HepG2 (cell line): ENCODE results near the gene PDZD7. TPM values are rescaled to one million over a fixed set of nuclear protein-coding genes. Genes with fewer than 3 reads are reported as not detected.
A peak's percentile ranks its signal among the peaks of the same experiment; 100 is the strongest.

Experiments
- ATRX ChIP-seq: sonication (generic); formaldehyde crosslinking; IDR thresholded peaks from 2 replicates; pipeline ENCODE4 v1.4.0; 2020; ENCODE audit warnings: missing genetic modification reagents, borderline replicate concordance
- ELF3 ChIP-seq: IDR thresholded peaks from 2 replicates; pipeline ENCODE4 v1.6.1; 2016; ENCODE audit warnings: missing genetic modification reagents, missing compliant biosample characterization
- HDAC1 ChIP-seq: sonication (generic); formaldehyde crosslinking; IDR thresholded peaks from 2 replicates; pipeline ENCODE4 v1.5.1; 2020; ENCODE audit warnings: mild to moderate bottlenecking, missing genetic modification reagents
- HDAC2 ChIP-seq: sonication (generic); formaldehyde crosslinking; IDR thresholded peaks from 2 replicates; pipeline ENCODE4 v1.4.0; 2020; ENCODE audit warnings: missing genetic modification reagents
- LCORL ChIP-seq, 2 experiments: fragments of 450-650 bp in 1 of 2; sonication (generic) in 1 of 2; formaldehyde crosslinking in 1 of 2; IDR thresholded peaks; 2 replicates each; pipeline versions ENCODE4 v1.5.0 to v1.6.1; 2017 to 2020; ENCODE audit warnings: antibody characterized with exemption in 1 of 2, missing genetic modification reagents in 1 of 2
- PAWR ChIP-seq: sonication (generic); formaldehyde crosslinking; IDR thresholded peaks from 2 replicates; pipeline ENCODE4 v1.4.0; 2020; ENCODE audit warnings: missing genetic modification reagents, mild to moderate bottlenecking, borderline replicate concordance
- RCOR2 ChIP-seq: IDR thresholded peaks from 2 replicates; pipeline ENCODE4 v1.6.1; 2016; ENCODE audit warnings: missing biosample characterization, missing genetic modification reagents
- RXRA ChIP-seq: sonication (generic); formaldehyde crosslinking; IDR thresholded peaks from 2 replicates; pipeline ENCODE4 v1.5.1; 2020; ENCODE audit warnings: missing genetic modification reagents
- SMC3 ChIP-seq: IDR thresholded peaks from 2 replicates; pipeline ENCODE4 v1.6.1; 2011; ENCODE audit warnings: low read length, improper control_type of control experiment
- TBX2 ChIP-seq: sonication (generic); formaldehyde crosslinking; IDR thresholded peaks from 2 replicates; pipeline ENCODE4 v1.5.0; 2020; ENCODE audit warnings: missing genetic modification reagents, mild to moderate bottlenecking, borderline replicate concordance
- ZNF501 ChIP-seq: sonication (generic); formaldehyde crosslinking; IDR thresholded peaks from 2 replicates; pipeline ENCODE4 v1.5.1; 2020; ENCODE audit warnings: mild to moderate bottlenecking, moderate library complexity, missing genetic modification reagents
- polyA plus RNA-seq, 8 experiments: library from polyadenylated mRNA; depleted of rRNA in 3 of 8; stranded (reverse) in 7 of 8; unstranded in 1 of 8; fragments of >200 nt; fragmentation: Illumina TruSeq in 4 of 8; extraction: Trizol in 4 of 8; gene quantifications; 2 replicates each; pipeline versions ENCODE4 v1.2.1 to v1.2.3, GENCODE V29; 2011 to 2016; ENCODE audit warnings: low read depth in 4 of 8, missing spikeins in 1 of 8, mixed read lengths in 1 of 8; ENCODE audit not compliant: insufficient read depth in 1 of 8
- total RNA-seq, 5 experiments: library from RNA; depleted of rRNA; stranded (reverse); fragments of >200 nt; fragmentation: Illumina TruSeq; extraction: Trizol; gene quantifications; 2 replicates each; pipeline ENCODE4 v1.2.3, GENCODE V29; 2016; ENCODE audit warnings: low read depth in 1 of 5
- TF ChIP-seq, protein P1 (sequence below): sonication (generic); formaldehyde crosslinking; IDR thresholded peaks from 2 replicates; pipeline ENCODE4 v1.8.0; 2022; ENCODE audit warnings: mild to moderate bottlenecking, missing genetic modification reagents, moderate library complexity
- TF ChIP-seq, protein P2 (sequence below): sonication (generic); formaldehyde crosslinking; IDR thresholded peaks from 2 replicates; pipeline ENCODE4 v1.8.0; 2022; ENCODE audit warnings: missing genetic modification reagents, mild to moderate bottlenecking, borderline replicate concordance
- TF ChIP-seq, protein P3 (sequence below): sonication (generic); formaldehyde crosslinking; IDR thresholded peaks from 2 replicates; pipeline ENCODE4 v1.8.0; 2022; ENCODE audit warnings: missing genetic modification reagents, mild to moderate bottlenecking, moderate library complexity, borderline replicate concordance
- TF ChIP-seq, protein P4 (sequence below): sonication (generic); formaldehyde crosslinking; IDR thresholded peaks from 2 replicates; pipeline ENCODE4 v1.4.0; 2020; ENCODE audit warnings: missing genetic modification reagents
- TF ChIP-seq, protein P5 (sequence below): sonication (generic); formaldehyde crosslinking; conservative IDR thresholded peaks from 2 replicates; pipeline ENCODE4 v1.4.0; 2020; ENCODE audit warnings: missing genetic modification reagents
- TF ChIP-seq, protein P6 (sequence below): sonication (generic); formaldehyde crosslinking; IDR thresholded peaks from 2 replicates; pipeline ENCODE4 v1.5.1; 2020; ENCODE audit warnings: missing genetic modification reagents, mild to moderate bottlenecking, borderline replicate concordance
- TF ChIP-seq, protein P7 (sequence below): sonication (generic); formaldehyde crosslinking; IDR thresholded peaks from 2 replicates; pipeline ENCODE4 v1.5.1; 2020; ENCODE audit warnings: mild to moderate bottlenecking, moderate library complexity, missing genetic modification reagents

PDZD7 gene
- total and polyA plus RNA-seq, 2 of the 13 experiments (the other 11 are each of a cell fraction or from before 2014, with no cell fraction given) = 0.58 to 0.73 TPM

DNA sequence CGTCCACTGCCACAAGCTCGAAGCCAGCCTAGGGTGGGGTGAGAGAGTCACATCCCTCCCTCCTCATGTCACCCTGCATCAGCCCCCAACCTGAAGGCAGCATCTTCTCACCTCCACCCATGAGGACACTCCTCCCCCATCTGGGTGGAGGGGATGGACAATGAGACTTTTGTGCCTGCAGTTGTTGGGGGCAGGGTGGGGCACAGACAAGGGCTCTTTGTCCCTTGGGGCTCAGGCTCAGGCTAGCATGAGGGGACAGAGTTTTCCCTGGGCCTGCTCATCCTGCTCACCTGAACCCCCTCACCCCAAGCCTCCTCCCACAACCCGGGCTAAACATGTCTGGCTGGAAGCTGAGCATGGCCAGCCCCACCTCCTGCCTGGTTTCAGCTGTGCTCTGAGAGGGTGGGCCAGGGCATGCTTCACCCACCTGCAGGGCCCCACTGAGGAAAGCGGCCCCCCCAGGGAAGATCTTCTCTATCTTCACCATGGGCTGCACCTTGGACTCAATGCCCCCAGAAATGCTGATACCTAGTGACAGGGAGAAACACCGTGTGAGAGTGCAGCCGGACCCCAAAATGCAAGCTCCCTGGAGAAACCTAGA, 22.0 kb downstream of the PDZD7 start (continued):
- TF ChIP-seq, protein P1, sequence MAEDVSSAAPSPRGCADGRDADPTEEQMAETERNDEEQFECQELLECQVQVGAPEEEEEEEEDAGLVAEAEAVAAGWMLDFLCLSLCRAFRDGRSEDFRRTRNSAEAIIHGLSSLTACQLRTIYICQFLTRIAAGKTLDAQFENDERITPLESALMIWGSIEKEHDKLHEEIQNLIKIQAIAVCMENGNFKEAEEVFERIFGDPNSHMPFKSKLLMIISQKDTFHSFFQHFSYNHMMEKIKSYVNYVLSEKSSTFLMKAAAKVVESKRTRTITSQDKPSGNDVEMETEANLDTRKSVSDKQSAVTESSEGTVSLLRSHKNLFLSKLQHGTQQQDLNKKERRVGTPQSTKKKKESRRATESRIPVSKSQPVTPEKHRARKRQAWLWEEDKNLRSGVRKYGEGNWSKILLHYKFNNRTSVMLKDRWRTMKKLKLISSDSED = no peak
- TF ChIP-seq ELF3 (CRISPR knock-in tag) (no peak), PAWR (no peak), RCOR2 (peak; percentile 47; the same call in 1 of the 2 replicates), TBX2 (CRISPR knock-in tag) (peak; percentile 91), RXRA (peak; percentile 89), HDAC1 (CRISPR knock-in tag) (no peak; the same call in 1 of the 2 replicates), LCORL (IDR thresholded peaks at IDR 0.05) (no peak), LCORL (CRISPR knock-in tag; IDR thresholded peaks at IDR 0.05) (no peak), HDAC2 (CRISPR knock-in tag) (no peak; the same call in 1 of the 2 replicates), ATRX (CRISPR knock-in tag) (no peak), SMC3 (no peak), ZNF501 (CRISPR knock-in tag) (no peak)
- TF ChIP-seq, protein P2, sequence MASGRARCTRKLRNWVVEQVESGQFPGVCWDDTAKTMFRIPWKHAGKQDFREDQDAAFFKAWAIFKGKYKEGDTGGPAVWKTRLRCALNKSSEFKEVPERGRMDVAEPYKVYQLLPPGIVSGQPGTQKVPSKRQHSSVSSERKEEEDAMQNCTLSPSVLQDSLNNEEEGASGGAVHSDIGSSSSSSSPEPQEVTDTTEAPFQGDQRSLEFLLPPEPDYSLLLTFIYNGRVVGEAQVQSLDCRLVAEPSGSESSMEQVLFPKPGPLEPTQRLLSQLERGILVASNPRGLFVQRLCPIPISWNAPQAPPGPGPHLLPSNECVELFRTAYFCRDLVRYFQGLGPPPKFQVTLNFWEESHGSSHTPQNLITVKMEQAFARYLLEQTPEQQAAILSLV (CRISPR knock-in tag) = no peak
- TF ChIP-seq, protein P3, sequence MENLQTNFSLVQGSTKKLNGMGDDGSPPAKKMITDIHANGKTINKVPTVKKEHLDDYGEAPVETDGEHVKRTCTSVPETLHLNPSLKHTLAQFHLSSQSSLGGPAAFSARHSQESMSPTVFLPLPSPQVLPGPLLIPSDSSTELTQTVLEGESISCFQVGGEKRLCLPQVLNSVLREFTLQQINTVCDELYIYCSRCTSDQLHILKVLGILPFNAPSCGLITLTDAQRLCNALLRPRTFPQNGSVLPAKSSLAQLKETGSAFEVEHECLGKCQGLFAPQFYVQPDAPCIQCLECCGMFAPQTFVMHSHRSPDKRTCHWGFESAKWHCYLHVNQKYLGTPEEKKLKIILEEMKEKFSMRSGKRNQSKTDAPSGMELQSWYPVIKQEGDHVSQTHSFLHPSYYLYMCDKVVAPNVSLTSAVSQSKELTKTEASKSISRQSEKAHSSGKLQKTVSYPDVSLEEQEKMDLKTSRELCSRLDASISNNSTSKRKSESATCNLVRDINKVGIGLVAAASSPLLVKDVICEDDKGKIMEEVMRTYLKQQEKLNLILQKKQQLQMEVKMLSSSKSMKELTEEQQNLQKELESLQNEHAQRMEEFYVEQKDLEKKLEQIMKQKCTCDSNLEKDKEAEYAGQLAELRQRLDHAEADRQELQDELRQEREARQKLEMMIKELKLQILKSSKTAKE (CRISPR knock-in tag) = no peak
- TF ChIP-seq, protein P4, sequence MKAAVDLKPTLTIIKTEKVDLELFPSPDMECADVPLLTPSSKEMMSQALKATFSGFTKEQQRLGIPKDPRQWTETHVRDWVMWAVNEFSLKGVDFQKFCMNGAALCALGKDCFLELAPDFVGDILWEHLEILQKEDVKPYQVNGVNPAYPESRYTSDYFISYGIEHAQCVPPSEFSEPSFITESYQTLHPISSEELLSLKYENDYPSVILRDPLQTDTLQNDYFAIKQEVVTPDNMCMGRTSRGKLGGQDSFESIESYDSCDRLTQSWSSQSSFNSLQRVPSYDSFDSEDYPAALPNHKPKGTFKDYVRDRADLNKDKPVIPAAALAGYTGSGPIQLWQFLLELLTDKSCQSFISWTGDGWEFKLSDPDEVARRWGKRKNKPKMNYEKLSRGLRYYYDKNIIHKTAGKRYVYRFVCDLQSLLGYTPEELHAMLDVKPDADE (CRISPR knock-in tag) = no peak
- TF ChIP-seq, protein P5, sequence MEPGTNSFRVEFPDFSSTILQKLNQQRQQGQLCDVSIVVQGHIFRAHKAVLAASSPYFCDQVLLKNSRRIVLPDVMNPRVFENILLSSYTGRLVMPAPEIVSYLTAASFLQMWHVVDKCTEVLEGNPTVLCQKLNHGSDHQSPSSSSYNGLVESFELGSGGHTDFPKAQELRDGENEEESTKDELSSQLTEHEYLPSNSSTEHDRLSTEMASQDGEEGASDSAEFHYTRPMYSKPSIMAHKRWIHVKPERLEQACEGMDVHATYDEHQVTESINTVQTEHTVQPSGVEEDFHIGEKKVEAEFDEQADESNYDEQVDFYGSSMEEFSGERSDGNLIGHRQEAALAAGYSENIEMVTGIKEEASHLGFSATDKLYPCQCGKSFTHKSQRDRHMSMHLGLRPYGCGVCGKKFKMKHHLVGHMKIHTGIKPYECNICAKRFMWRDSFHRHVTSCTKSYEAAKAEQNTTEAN (CRISPR knock-in tag) = no peak
- TF ChIP-seq, protein P6, sequence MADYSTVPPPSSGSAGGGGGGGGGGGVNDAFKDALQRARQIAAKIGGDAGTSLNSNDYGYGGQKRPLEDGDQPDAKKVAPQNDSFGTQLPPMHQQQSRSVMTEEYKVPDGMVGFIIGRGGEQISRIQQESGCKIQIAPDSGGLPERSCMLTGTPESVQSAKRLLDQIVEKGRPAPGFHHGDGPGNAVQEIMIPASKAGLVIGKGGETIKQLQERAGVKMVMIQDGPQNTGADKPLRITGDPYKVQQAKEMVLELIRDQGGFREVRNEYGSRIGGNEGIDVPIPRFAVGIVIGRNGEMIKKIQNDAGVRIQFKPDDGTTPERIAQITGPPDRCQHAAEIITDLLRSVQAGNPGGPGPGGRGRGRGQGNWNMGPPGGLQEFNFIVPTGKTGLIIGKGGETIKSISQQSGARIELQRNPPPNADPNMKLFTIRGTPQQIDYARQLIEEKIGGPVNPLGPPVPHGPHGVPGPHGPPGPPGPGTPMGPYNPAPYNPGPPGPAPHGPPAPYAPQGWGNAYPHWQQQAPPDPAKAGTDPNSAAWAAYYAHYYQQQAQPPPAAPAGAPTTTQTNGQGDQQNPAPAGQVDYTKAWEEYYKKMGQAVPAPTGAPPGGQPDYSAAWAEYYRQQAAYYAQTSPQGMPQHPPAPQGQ = no peak
- TF ChIP-seq, protein P7, sequence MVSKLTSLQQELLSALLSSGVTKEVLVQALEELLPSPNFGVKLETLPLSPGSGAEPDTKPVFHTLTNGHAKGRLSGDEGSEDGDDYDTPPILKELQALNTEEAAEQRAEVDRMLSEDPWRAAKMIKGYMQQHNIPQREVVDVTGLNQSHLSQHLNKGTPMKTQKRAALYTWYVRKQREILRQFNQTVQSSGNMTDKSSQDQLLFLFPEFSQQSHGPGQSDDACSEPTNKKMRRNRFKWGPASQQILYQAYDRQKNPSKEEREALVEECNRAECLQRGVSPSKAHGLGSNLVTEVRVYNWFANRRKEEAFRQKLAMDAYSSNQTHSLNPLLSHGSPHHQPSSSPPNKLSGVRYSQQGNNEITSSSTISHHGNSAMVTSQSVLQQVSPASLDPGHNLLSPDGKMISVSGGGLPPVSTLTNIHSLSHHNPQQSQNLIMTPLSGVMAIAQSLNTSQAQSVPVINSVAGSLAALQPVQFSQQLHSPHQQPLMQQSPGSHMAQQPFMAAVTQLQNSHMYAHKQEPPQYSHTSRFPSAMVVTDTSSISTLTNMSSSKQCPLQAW (CRISPR knock-in tag) = no peak
